Osteocyte (in vitro differentiated cells): ENCODE data around the gene SERPINE1. TPM values are rescaled to one million over a fixed set of nuclear protein-coding genes. Genes with fewer than 3 reads are reported as not detected.
A peak's percentile ranks its signal among the peaks of the same experiment; 100 is the strongest.

Experiments used
- DNase-seq: peaks from one replicate; pipeline ENCODE4 v3.0.0; 2021; ENCODE audit warnings: mixed read lengths; ENCODE audit not compliant: unreplicated experiment; ENCODE audit errors: extremely low spot score
- H3K27ac Mint-ChIP-seq: one replicate; pipeline ENCODE4 v1.8.0; 2021; ENCODE audit warnings: mild to moderate bottlenecking, mixed read lengths; ENCODE audit not compliant: unreplicated experiment
- H3K27me3 Mint-ChIP-seq: one replicate; pipeline ENCODE4 v1.8.0; 2021; ENCODE audit warnings: mixed read lengths; ENCODE audit not compliant: unreplicated experiment
- H3K36me3 Mint-ChIP-seq: one replicate; pipeline ENCODE4 v1.8.0; 2021; ENCODE audit warnings: mixed read lengths; ENCODE audit not compliant: unreplicated experiment
- H3K4me1 Mint-ChIP-seq: one replicate; pipeline ENCODE4 v1.8.0; 2021; ENCODE audit warnings: mixed read lengths; ENCODE audit not compliant: unreplicated experiment
- H3K4me3 Mint-ChIP-seq: one replicate; pipeline ENCODE4 v1.8.0; 2021; ENCODE audit warnings: mild to moderate bottlenecking, moderate library complexity, mixed read lengths; ENCODE audit not compliant: unreplicated experiment
- H3K9me3 Mint-ChIP-seq: one replicate; pipeline ENCODE4 v1.8.0; 2021; ENCODE audit warnings: mixed read lengths; ENCODE audit not compliant: unreplicated experiment
- CTCF ChIP-seq: fragments of 200-600 bp; sonication (generic); IDR thresholded peaks from 2 replicates; pipeline ENCODE4 v1.5.0; 2021; ENCODE audit warnings: antibody characterized with exemption, mild to moderate bottlenecking, moderate library complexity
- total RNA-seq: library from RNA; stranded (reverse); gene quantifications from 2 replicates; pipeline ENCODE4 v1.2.1, GENCODE V29; 2021

Gene SERPINE1
- total RNA-seq, 1 donor from 2014 or later: 328 TPM

- Mint-ChIP-seq H3K27me3 (peaks cover 30% of the 10 kb centered on the region), H3K4me3 (peak overlapping the region; percentile 68), H3K4me1 (peaks cover 31% of the 10 kb centered on the region), H3K9me3 (no peaks in the 10 kb centered on the region), H3K36me3 (peaks cover 11% of the 10 kb centered on the region), H3K27ac (no peak overlapping the region)
- no peak for TF ChIP-seq CTCF
- DNase-seq: peak; percentile 88
Observed at GRCh38 chr7:101162551-101163278, 35.8 kb downstream of the SERPINE1 start.

GRCh38 chr7:101163279-101164070, 36.6 kb downstream of the SERPINE1 start:
- no peak for DNase-seq
- no peak overlapping the region for H3K27ac Mint-ChIP-seq
- H3K4me1 Mint-ChIP-seq: peaks cover 34% of the 10 kb centered on the region
- no peaks in the 10 kb centered on the region for H3K9me3 Mint-ChIP-seq
- peaks cover 38% of the 10 kb centered on the region for H3K27me3 Mint-ChIP-seq
- H3K4me3 Mint-ChIP-seq: peak overlapping the region; percentile 69
- no peak for TF ChIP-seq CTCF
- peaks cover 7% of the 10 kb centered on the region for H3K36me3 Mint-ChIP-seq

GRCh38 chr7:101164071-101164840, 37.4 kb downstream of the SERPINE1 start:
- Mint-ChIP-seq H3K27me3 (peaks cover 43% of the 10 kb centered on the region), H3K4me1 (peaks cover 36% of the 10 kb centered on the region), H3K9me3 (no peaks in the 10 kb centered on the region), H3K27ac (no peak overlapping the region), H3K36me3 (peaks cover 7% of the 10 kb centered on the region), H3K4me3 (peak overlapping the region; percentile 53)
- TF ChIP-seq CTCF: no peak
- DNase-seq: peak; percentile 89

GRCh38 chr7:101165075-101165957, 38.4 kb downstream of the SERPINE1 start, which contains the start of gene VGF:
Gene VGF (minus strand): TSS chr7:101165569. CDS start chr7:101164843, 726 bp downstream.
- Mint-ChIP-seq H3K4me3 (peak within 1 kb of the TSS; percentile 74), H3K27ac (no peak within 1 kb of the TSS), H3K36me3 (peaks cover 3% of the 10 kb centered on the region), H3K9me3 (no peaks in the 10 kb centered on the region), H3K4me1 (peaks cover 43% of the 10 kb centered on the region), H3K27me3 (peaks cover 54% of the 10 kb centered on the region)
- peak; percentile 95 for DNase-seq
- TF ChIP-seq CTCF: no peak
